ENCODE measurements around the gene SLC44A3. TPM values are rescaled to one million over a fixed set of nuclear protein-coding genes. Genes with fewer than 3 reads are reported as not detected.

SLC44A3 gene
- total RNA-seq, 1 donor from 2014 or later: 70.4 TPM

DNA sequence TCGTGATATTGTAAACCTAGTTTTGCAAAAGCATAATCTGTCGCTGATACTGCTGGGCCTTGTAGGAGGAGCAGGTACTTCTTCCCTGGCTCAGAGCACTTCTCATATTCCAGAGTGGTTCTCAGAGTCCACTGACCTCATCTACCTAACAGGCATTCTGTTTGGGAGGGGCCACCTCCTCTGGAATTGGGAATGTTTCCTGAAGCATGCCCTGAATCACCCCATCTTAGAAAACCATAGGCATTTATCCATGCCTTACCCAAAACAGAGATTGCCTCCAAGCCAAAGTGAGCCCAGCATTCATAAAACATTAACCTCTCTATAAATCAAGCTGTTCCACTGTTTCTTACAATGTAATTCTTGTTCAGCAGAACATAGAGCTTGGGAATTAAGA is 35.1 kb downstream of the SLC44A3 start:
- H3K4me3 Mint-ChIP-seq (ENCODE audit: low read depth): no peak overlapping the region
- H3K4me1 Mint-ChIP-seq (ENCODE audit: low read depth): no peaks in the 10 kb centered on the region
- H3K9me3 Mint-ChIP-seq (ENCODE audit: low read depth): no peaks in the 10 kb centered on the region
- TF ChIP-seq, protein P1, sequence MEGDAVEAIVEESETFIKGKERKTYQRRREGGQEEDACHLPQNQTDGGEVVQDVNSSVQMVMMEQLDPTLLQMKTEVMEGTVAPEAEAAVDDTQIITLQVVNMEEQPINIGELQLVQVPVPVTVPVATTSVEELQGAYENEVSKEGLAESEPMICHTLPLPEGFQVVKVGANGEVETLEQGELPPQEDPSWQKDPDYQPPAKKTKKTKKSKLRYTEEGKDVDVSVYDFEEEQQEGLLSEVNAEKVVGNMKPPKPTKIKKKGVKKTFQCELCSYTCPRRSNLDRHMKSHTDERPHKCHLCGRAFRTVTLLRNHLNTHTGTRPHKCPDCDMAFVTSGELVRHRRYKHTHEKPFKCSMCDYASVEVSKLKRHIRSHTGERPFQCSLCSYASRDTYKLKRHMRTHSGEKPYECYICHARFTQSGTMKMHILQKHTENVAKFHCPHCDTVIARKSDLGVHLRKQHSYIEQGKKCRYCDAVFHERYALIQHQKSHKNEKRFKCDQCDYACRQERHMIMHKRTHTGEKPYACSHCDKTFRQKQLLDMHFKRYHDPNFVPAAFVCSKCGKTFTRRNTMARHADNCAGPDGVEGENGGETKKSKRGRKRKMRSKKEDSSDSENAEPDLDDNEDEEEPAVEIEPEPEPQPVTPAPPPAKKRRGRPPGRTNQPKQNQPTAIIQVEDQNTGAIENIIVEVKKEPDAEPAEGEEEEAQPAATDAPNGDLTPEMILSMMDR (IDR thresholded peaks at IDR 0.05; ENCODE audit: unreplicated experiment): no peak
- peaks cover 17% of the 10 kb centered on the region for H3K36me3 Mint-ChIP-seq (ENCODE audit: insufficient read depth)
- no peaks in the 10 kb centered on the region for H3K27me3 Mint-ChIP-seq
- no peak for DNase-seq (ENCODE audit: low spot score, unreplicated experiment)
- H3K27ac Mint-ChIP-seq: no peak overlapping the region

DNA sequence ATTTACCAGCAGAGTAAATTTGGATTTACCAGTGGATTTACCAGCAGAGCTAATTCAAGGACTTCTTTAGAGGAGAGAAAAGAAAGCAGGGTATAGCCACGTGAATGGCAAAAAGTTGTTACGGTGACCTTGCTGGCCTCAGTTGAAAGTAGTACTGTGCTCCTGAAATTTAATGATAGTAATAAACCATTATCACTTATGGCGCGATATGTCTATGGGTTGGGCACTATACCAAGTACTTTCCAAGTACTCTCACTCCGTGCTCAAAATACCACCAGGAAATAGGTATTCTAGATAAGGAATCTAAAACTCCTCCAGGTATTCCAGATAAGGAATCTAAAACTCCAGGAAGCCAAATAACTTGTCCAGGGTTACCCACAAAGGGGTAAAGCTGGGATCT is 35.8 kb downstream of the SLC44A3 start:
- DNase-seq (ENCODE audit: low spot score, unreplicated experiment): no peak
- no peaks in the 10 kb centered on the region for H3K9me3 Mint-ChIP-seq (ENCODE audit: low read depth)
- H3K4me1 Mint-ChIP-seq (ENCODE audit: low read depth): no peaks in the 10 kb centered on the region
- H3K4me3 Mint-ChIP-seq (ENCODE audit: low read depth): no peak overlapping the region
- H3K27ac Mint-ChIP-seq: no peak overlapping the region
- TF ChIP-seq, protein P1 (IDR thresholded peaks at IDR 0.05; ENCODE audit: unreplicated experiment): no peak
- peaks cover 22% of the 10 kb centered on the region for H3K36me3 Mint-ChIP-seq (ENCODE audit: insufficient read depth)
- H3K27me3 Mint-ChIP-seq: no peaks in the 10 kb centered on the region

DNA sequence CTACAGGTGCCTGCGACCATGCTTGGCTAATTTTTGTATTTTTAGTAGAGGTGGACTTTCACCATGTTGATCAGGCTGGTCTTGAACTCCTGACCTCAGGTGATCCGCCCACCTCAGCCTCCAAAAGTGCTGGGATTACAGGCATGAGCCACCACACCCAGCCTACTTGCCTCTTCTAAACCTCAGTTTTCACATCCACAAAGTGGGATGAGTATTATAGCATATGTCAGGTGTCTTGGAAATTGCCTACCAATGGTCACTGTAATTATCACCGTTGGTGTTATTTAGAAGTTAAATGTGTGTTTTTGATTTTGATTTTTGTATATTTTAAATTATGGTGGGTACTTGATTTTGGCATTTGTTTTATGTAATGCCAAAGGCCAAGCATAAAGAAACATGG is 36.7 kb downstream of the SLC44A3 start:
- Mint-ChIP-seq H3K4me1 (ENCODE audit: low read depth) (no peaks in the 10 kb centered on the region), H3K9me3 (ENCODE audit: low read depth) (no peaks in the 10 kb centered on the region), H3K4me3 (ENCODE audit: low read depth) (no peak overlapping the region), H3K27me3 (no peaks in the 10 kb centered on the region), H3K27ac (no peak overlapping the region), H3K36me3 (ENCODE audit: insufficient read depth) (peaks cover 24% of the 10 kb centered on the region)
- TF ChIP-seq, protein P1 (IDR thresholded peaks at IDR 0.05; ENCODE audit: unreplicated experiment): no peak
- DNase-seq (ENCODE audit: low spot score, unreplicated experiment): no peak

DNA sequence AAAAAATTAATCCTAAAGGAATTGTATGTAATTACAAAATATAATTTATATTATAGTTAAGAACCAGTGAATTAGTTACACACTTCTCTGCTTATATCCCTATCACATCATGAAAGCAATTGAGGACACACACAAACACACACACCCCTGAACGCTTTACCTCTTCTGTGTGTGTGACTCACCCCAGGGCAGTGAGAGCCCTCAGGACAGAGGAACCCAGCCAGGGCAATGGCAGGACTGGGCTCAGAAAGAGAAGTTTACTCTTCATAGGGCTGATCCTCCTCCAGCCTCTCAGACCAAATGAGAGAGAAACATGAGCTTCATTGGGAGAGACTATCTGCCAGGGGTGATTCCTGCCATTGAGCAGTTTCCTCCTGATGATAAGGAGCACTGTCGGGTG is 38.1 kb downstream of the SLC44A3 start:
- no peak for DNase-seq (ENCODE audit: low spot score, unreplicated experiment)
- no peak overlapping the region for H3K27ac Mint-ChIP-seq
- TF ChIP-seq, protein P1 (IDR thresholded peaks at IDR 0.05; ENCODE audit: unreplicated experiment): no peak
- peaks cover 10% of the 10 kb centered on the region for H3K4me1 Mint-ChIP-seq (ENCODE audit: low read depth)
- H3K4me3 Mint-ChIP-seq (ENCODE audit: low read depth): no peak overlapping the region
- no peaks in the 10 kb centered on the region for H3K9me3 Mint-ChIP-seq (ENCODE audit: low read depth)
- H3K27me3 Mint-ChIP-seq: no peaks in the 10 kb centered on the region
- H3K36me3 Mint-ChIP-seq (ENCODE audit: insufficient read depth): peaks cover 25% of the 10 kb centered on the region

DNA sequence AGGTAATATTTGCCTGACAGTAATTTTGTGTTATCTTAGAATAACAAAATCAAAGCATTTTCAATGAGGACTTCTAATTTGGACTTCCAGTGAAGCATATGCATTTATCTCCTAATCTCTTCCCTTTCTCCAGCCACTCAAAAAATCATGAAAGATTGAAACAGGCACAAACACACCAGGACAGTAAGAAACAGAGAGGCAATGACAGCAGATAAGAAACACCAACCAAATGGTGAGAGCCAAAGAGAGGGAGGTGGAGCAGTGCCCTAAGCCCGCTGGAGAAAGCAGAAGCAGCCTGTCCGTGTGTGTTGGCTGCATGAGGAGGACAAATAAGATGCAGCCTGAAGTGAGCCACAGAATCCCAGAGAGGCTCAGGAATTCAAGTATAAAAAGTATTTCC is 39.0 kb downstream of the SLC44A3 start:
- H3K27me3 Mint-ChIP-seq: no peaks in the 10 kb centered on the region
- peaks cover 19% of the 10 kb centered on the region for H3K4me1 Mint-ChIP-seq (ENCODE audit: low read depth)
- no peak overlapping the region for H3K27ac Mint-ChIP-seq
- TF ChIP-seq, protein P1 (IDR thresholded peaks at IDR 0.05; ENCODE audit: unreplicated experiment): no peak
- H3K36me3 Mint-ChIP-seq (ENCODE audit: insufficient read depth): peaks cover 27% of the 10 kb centered on the region
- DNase-seq (ENCODE audit: low spot score, unreplicated experiment): no peak
- H3K4me3 Mint-ChIP-seq (ENCODE audit: low read depth): no peak overlapping the region
- H3K9me3 Mint-ChIP-seq (ENCODE audit: low read depth): no peaks in the 10 kb centered on the region
